AG10803 (cell line): ENCODE measurements around the gene ZNF526.

ENCODE experiments used
- DNase-seq: peaks from one replicate; pipeline ENCODE4 v3.0.0; 2010; ENCODE audit warnings: low read depth
- H3K4me3 ChIP-seq: 2 replicates; pipeline ENCODE4 v1.5.1; 2011; ENCODE audit warnings: mild to moderate bottlenecking, low read length, control low read depth
- TF ChIP-seq, protein P1 (sequence below): conservative IDR thresholded peaks from 2 replicates; pipeline ENCODE4 v1.5.1; 2011; ENCODE audit warnings: mild to moderate bottlenecking, low read length, control low read depth, inconsistent platforms

The ZNF526 gene

GRCh38 chr19:42226886-42227285 lies 6.8 kb downstream of the ZNF526 start:
- no peak overlapping the region for H3K4me3 ChIP-seq
- TF ChIP-seq, protein P1, sequence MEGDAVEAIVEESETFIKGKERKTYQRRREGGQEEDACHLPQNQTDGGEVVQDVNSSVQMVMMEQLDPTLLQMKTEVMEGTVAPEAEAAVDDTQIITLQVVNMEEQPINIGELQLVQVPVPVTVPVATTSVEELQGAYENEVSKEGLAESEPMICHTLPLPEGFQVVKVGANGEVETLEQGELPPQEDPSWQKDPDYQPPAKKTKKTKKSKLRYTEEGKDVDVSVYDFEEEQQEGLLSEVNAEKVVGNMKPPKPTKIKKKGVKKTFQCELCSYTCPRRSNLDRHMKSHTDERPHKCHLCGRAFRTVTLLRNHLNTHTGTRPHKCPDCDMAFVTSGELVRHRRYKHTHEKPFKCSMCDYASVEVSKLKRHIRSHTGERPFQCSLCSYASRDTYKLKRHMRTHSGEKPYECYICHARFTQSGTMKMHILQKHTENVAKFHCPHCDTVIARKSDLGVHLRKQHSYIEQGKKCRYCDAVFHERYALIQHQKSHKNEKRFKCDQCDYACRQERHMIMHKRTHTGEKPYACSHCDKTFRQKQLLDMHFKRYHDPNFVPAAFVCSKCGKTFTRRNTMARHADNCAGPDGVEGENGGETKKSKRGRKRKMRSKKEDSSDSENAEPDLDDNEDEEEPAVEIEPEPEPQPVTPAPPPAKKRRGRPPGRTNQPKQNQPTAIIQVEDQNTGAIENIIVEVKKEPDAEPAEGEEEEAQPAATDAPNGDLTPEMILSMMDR = no peak
- DNase-seq = no peak

- TF ChIP-seq, protein P1 = no peak
- no peak overlapping the region for H3K4me3 ChIP-seq
- DNase-seq = no peak
Observed at GRCh38 chr19:42228641-42229040, 8.5 kb downstream of the ZNF526 start.

DNA sequence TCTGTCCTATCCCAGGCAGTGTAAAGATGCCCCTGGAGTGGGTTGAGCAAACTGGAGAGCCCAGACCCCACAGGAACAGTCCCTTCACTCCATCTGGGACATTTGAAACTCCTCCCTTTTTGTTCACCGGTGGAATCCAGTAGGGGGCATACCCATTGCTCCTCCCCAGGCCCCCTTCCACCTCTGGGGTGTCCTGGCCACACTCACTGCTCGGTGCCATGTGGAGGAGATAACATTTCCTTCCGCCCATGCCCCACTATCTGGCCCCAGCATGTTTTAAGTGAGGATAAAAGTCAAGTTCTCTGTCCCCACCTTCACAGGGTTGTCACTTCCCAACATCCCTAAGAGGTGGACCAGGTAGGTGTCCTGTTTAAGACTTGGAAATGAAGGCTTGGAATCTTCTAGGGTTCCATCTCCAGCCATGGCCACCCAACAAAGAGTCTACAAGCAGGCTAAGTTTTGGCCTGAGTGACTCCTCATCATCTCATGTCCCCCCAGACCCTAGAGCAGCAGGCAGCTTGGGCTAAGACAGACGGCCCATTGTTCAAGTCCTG lies 9.3 kb downstream of the ZNF526 start:
- TF ChIP-seq, protein P1 = no peak; the same call in 1 of the 2 replicates
- no peak overlapping the region for H3K4me3 ChIP-seq
- no peak for DNase-seq

GRCh38 chr19:42229855-42230351 lies 9.8 kb downstream of the ZNF526 start:
- H3K4me3 ChIP-seq = no peak overlapping the region
- TF ChIP-seq, protein P1 = no peak
- peak; percentile 38 for DNase-seq

- H3K4me3 ChIP-seq = no peak overlapping the region
- no peak for DNase-seq
- TF ChIP-seq, protein P1 = no peak
Observed at GRCh38 chr19:42230571-42230970, 10.5 kb downstream of the ZNF526 start.

GRCh38 chr19:42232435-42232834 lies 12.3 kb downstream of the ZNF526 start:
- DNase-seq = no peak
- no peak overlapping the region for H3K4me3 ChIP-seq
- TF ChIP-seq, protein P1 = no peak

GRCh38 chr19:42233106-42233505 lies 13.0 kb downstream of the ZNF526 start:
- DNase-seq = no peak
- TF ChIP-seq, protein P1 = no peak
- H3K4me3 ChIP-seq = no peak overlapping the region
